SK-N-SH (cell line): ENCODE measurements around the gene PRKN. TPM values are rescaled to one million over a fixed set of nuclear protein-coding genes. Genes with fewer than 3 reads are reported as not detected.

Source experiments
- CTCF ChIA-PET: fragments of 300-600, 350-600 bp; formaldehyde crosslinking; extraction: SDS; loops from one replicate; lab custom pipeline; 2021; lab: Yijun Ruan, JAX
- POLR2A ChIA-PET: fragments of 350-600 bp; sonication (Branson Sonifier 250); formaldehyde crosslinking; extraction: SDS; loops from one replicate; lab custom pipeline; 2020; ENCODE audit warnings: antibody characterized with exemption, inconsistent platforms; lab: Yijun Ruan, JAX
- DNase-seq: peaks from one replicate; pipeline ENCODE4 v3.0.0; 2012
- H2AFZ ChIP-seq: fragments of 200-600 bp; sonication (generic); 2 replicates; pipeline ENCODE4 v1.8.1; 2016; ENCODE audit warnings: antibody characterized with exemption, mild to moderate bottlenecking, low read depth
- H3F3A ChIP-seq: fragments of 200-600 bp; sonication (generic); replicated peaks from 2 replicates; pipeline ENCODE3; 2016; ENCODE audit warnings: antibody characterized with exemption, mild to moderate bottlenecking; ENCODE audit not compliant: insufficient read depth
- H3K27ac ChIP-seq, 2 experiments: fragments of 200-500 bp in 1 of 2; fragments of 200-600 bp in 1 of 2; sonication (Bioruptor generic) in 1 of 2; sonication (generic), shearing (Covaris generic) in 1 of 2; 2 replicates each; pipeline versions ENCODE4 v1.5.1 to v1.6.1; 2014 to 2016; ENCODE audit warnings: low read depth in 2 of 2, inconsistent platforms in 1 of 2, low read length in 1 of 2, mild to moderate bottlenecking in 1 of 2, mixed read lengths in 1 of 2
- H3K27me3 ChIP-seq: fragments of 200-600 bp; sonication (generic), shearing (Covaris generic); 2 replicates; pipeline ENCODE4 v1.6.1; 2016; ENCODE audit warnings: mixed run types; ENCODE audit not compliant: insufficient read depth
- H3K36me3 ChIP-seq, 2 experiments: fragments of 200-500 bp in 1 of 2; fragments of 200-600 bp in 1 of 2; sonication (Bioruptor generic) in 1 of 2; sonication (generic) in 1 of 2; replicated peaks in 1 of 2; 2 replicates each; pipeline versions ENCODE3 to v1.5.1; 2014 to 2016; ENCODE audit warnings: low read length in 1 of 2, mild to moderate bottlenecking in 1 of 2; ENCODE audit not compliant: insufficient read depth in 2 of 2, control insufficient read depth in 1 of 2
- H3K4me1 ChIP-seq, 2 experiments: fragments of 200-500 bp in 1 of 2; fragments of 200-600 bp in 1 of 2; sonication (Bioruptor generic) in 1 of 2; sonication (generic), shearing (Covaris generic) in 1 of 2; 2 replicates each; pipeline versions ENCODE4 v1.5.1 to v1.6.1; 2014 to 2016; ENCODE audit warnings: low read depth in 1 of 2, low read length in 1 of 2, mixed run types in 1 of 2; ENCODE audit not compliant: insufficient read depth in 2 of 2, control insufficient read depth in 1 of 2
- H3K4me2 ChIP-seq: fragments of 200-600 bp; sonication (generic), shearing (Covaris generic); 2 replicates; pipeline ENCODE4 v1.6.1; 2017; ENCODE audit warnings: mixed run types
- H3K4me3 ChIP-seq, 2 experiments: fragments of 200-500 bp in 1 of 2; fragments of 200-600 bp in 1 of 2; sonication (Bioruptor generic) in 1 of 2; sonication (generic), shearing (Covaris generic) in 1 of 2; 2 replicates each; pipeline versions ENCODE4 v1.5.1 to v1.8.1; 2014 to 2016; ENCODE audit warnings: low read depth in 2 of 2, inconsistent platforms in 1 of 2, low read length in 1 of 2, mild to moderate bottlenecking in 1 of 2, mixed read lengths in 1 of 2, moderate library complexity in 1 of 2
- H3K79me2 ChIP-seq: fragments of 200-600 bp; sonication (generic); 2 replicates; pipeline ENCODE4 v1.8.1; 2017; ENCODE audit warnings: mild to moderate bottlenecking; ENCODE audit not compliant: insufficient read depth
- H3K9ac ChIP-seq: fragments of 200-600 bp; sonication (generic); 2 replicates; pipeline ENCODE4 v1.6.1; 2017; ENCODE audit warnings: mixed run types
- H3K9me2 ChIP-seq: fragments of 200-600 bp; sonication (generic); 2 replicates; pipeline ENCODE4 v1.6.1; 2017; ENCODE audit warnings: mixed run types
- H3K9me3 ChIP-seq: fragments of 200-600 bp; sonication (generic); 2 replicates; pipeline ENCODE4 v1.6.1; 2017; ENCODE audit warnings: mixed run types, mild to moderate bottlenecking, moderate library complexity
- H4K20me1 ChIP-seq: fragments of 200-600 bp; sonication (generic); 2 replicates; pipeline ENCODE4 v1.6.1; 2017; ENCODE audit warnings: mild to moderate bottlenecking, mixed run types; ENCODE audit not compliant: insufficient read depth
- CHD2 ChIP-seq: fragments of 150-350 bp; IDR thresholded peaks from 2 replicates; pipeline ENCODE4 v1.6.1; 2018; ENCODE audit warnings: low read length; ENCODE audit not compliant: partially characterized antibody
- EP300 ChIP-seq, 2 experiments: IDR thresholded peaks; 2 replicates each; pipeline versions ENCODE4 v1.4.0 to v1.6.1; 2012; ENCODE audit warnings: borderline replicate concordance in 1 of 2, low read depth in 1 of 2, low read length in 1 of 2
- EZH2phosphoT487 ChIP-seq: fragments of 200-600 bp; sonication (generic); IDR thresholded peaks from 2 replicates; pipeline ENCODE4 v1.6.1; 2017; ENCODE audit warnings: low read depth, mixed run types, mild to moderate bottlenecking, antibody characterized with exemption, moderate library complexity, borderline replicate concordance
- FOXM1 ChIP-seq: IDR thresholded peaks from 2 replicates; pipeline ENCODE4 v1.4.0; 2012; ENCODE audit warnings: low read depth, mild to moderate bottlenecking
- GABPA ChIP-seq: IDR thresholded peaks from 2 replicates; pipeline ENCODE4 v1.4.0; 2012; ENCODE audit warnings: low read depth, mild to moderate bottlenecking
- JUND ChIP-seq: IDR thresholded peaks from 2 replicates; pipeline ENCODE4 v1.4.0; 2012
- MEF2A ChIP-seq: IDR thresholded peaks from 2 replicates; pipeline ENCODE4 v1.4.0; 2012; ENCODE audit warnings: low read depth, borderline replicate concordance
- MXI1 ChIP-seq: IDR thresholded peaks from 2 replicates; pipeline ENCODE4 v1.6.1; 2012; ENCODE audit warnings: mild to moderate bottlenecking, low read depth, low read length, improper control_type of control experiment
- RAD21 ChIP-seq: IDR thresholded peaks from 2 replicates; pipeline ENCODE4 v1.6.1; 2012; ENCODE audit warnings: mild to moderate bottlenecking, low read length
- RCOR1 ChIP-seq: fragments of 150-350 bp; IDR thresholded peaks from 2 replicates; pipeline ENCODE4 v1.6.1; 2017; ENCODE audit warnings: antibody characterized with exemption, low read length
- RFX5 ChIP-seq: IDR thresholded peaks from 2 replicates; pipeline ENCODE4 v1.6.1; 2012; ENCODE audit warnings: mild to moderate bottlenecking, improper control_type of control experiment, low read length
- RXRA ChIP-seq: IDR thresholded peaks from 2 replicates; pipeline ENCODE4 v1.4.0; 2012; ENCODE audit warnings: low read depth, mild to moderate bottlenecking, borderline replicate concordance
- SMC3 ChIP-seq: IDR thresholded peaks from 2 replicates; pipeline ENCODE4 v1.6.1; 2012; ENCODE audit warnings: low read depth, low read length, improper control_type of control experiment
- TAF1 ChIP-seq: IDR thresholded peaks from 2 replicates; pipeline ENCODE4 v1.6.1; 2012; ENCODE audit warnings: low read depth, mild to moderate bottlenecking, low read length, moderate library complexity, borderline replicate concordance
- TCF12 ChIP-seq: IDR thresholded peaks from 2 replicates; pipeline ENCODE4 v1.4.0; 2012
- TEAD4 ChIP-seq: IDR thresholded peaks from 2 replicates; pipeline ENCODE4 v1.4.0; 2012; ENCODE audit warnings: mild to moderate bottlenecking, borderline replicate concordance; ENCODE audit not compliant: insufficient read depth
- YY1 ChIP-seq: IDR thresholded peaks from 2 replicates; pipeline ENCODE4 v1.4.0; 2012; ENCODE audit warnings: low read depth, mild to moderate bottlenecking
- WGBS: methylation state at CpG from one replicate; pipeline ENCODE4 v1.1.6; 2017; ENCODE audit warnings: low lambda C conversion rate; 5-methylcytosine and 5-hydroxymethylcytosine counted together
- polyA plus RNA-seq, 3 experiments: library from polyadenylated mRNA; depleted of rRNA; stranded (reverse); fragments of >200 nt; gene quantifications; 2 replicates each; pipeline ENCODE4 v1.2.3, GENCODE V29; 2012
- TF ChIP-seq, protein P1 (sequence below): fragments of 150-350 bp; IDR thresholded peaks from 2 replicates; pipeline ENCODE4 v1.6.1; 2017; ENCODE audit warnings: antibody characterized with exemption, low read length, low read depth, borderline replicate concordance
- TF ChIP-seq, protein P2 (sequence below): fragments of 150-350 bp; IDR thresholded peaks from 2 replicates; pipeline ENCODE4 v1.6.1; 2016; ENCODE audit warnings: mild to moderate bottlenecking, low read depth, low read length
- TF ChIP-seq, protein P3 (sequence below): IDR thresholded peaks from 2 replicates; pipeline ENCODE4 v1.6.1; 2012; ENCODE audit warnings: mild to moderate bottlenecking, low read depth, low read length, moderate library complexity
- TF ChIP-seq, protein P4 (sequence below): fragments of 200-600 bp; sonication (generic); IDR thresholded peaks from 2 replicates; pipeline ENCODE4 v1.6.1; 2017; ENCODE audit warnings: antibody characterized with exemption, mild to moderate bottlenecking, moderate library complexity

The PRKN gene
- polyA plus RNA-seq, 1 of the 3 experiments (the other 2 are of a cell fraction) = 0.76 TPM

DNA sequence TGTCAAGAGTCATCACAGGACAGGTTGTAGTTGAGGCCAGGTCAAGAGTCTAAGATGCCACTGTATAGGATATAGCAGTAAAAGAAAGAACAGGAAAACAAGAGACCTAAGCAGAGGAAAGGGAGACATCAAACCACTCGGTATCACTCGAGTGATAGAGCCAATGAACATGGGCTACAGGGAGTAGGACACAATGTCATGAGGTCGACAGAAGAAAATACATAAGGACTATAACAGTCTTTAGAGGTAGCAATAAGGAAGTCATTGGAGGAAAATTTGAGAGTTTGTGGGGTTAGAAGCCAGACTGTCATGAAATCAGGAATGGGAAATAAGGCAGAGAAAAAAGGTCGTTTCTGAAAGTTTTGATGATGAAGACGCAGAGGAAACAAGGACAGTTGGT, 99.7 kb downstream of the PRKN start:
- Histone ChIP-seq H3K4me2 (no peak overlapping the region), H3K9me2 (no peaks in the 10 kb centered on the region), H4K20me1 (no peaks in the 10 kb centered on the region), H3K79me2 (no peaks in the 10 kb centered on the region), H3K4me3 (no peak overlapping the region), H3K27me3 (no peaks in the 10 kb centered on the region), H3K4me1 (no peaks in the 10 kb centered on the region), H3K9ac (no peak overlapping the region), H3K27ac (no peak overlapping the region)
- no peak for DNase-seq
- CTCF ChIA-PET = no interaction called here
- 52% methylated on average over 5 of the region's 5 CpGs for WGBS
- TF ChIP-seq, protein P1, sequence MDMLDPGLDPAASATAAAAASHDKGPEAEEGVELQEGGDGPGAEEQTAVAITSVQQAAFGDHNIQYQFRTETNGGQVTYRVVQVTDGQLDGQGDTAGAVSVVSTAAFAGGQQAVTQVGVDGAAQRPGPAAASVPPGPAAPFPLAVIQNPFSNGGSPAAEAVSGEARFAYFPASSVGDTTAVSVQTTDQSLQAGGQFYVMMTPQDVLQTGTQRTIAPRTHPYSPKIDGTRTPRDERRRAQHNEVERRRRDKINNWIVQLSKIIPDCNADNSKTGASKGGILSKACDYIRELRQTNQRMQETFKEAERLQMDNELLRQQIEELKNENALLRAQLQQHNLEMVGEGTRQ = no peak
- TF ChIP-seq YY1 (no peak), CHD2 (no peak), FOXM1 (no peak), TCF12 (no peak), RFX5 (no peak), MXI1 (no peak), SMC3 (no peak), JUND (no peak), EZH2phosphoT487 (no peak)
- TF ChIP-seq, protein P2, sequence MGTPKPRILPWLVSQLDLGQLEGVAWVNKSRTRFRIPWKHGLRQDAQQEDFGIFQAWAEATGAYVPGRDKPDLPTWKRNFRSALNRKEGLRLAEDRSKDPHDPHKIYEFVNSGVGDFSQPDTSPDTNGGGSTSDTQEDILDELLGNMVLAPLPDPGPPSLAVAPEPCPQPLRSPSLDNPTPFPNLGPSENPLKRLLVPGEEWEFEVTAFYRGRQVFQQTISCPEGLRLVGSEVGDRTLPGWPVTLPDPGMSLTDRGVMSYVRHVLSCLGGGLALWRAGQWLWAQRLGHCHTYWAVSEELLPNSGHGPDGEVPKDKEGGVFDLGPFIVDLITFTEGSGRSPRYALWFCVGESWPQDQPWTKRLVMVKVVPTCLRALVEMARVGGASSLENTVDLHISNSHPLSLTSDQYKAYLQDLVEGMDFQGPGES = no peak
- TF ChIP-seq, all 33 proteins: peak for 0
- Histone ChIP-seq H3F3A (no peaks in the 10 kb centered on the region), H2AFZ (no peak overlapping the region), H3K9me3 (no peaks in the 10 kb centered on the region; the same call in 1 of the 2 replicates), H3K36me3 (no peaks in the 10 kb centered on the region)
- POLR2A ChIA-PET = no interaction called here

DNA sequence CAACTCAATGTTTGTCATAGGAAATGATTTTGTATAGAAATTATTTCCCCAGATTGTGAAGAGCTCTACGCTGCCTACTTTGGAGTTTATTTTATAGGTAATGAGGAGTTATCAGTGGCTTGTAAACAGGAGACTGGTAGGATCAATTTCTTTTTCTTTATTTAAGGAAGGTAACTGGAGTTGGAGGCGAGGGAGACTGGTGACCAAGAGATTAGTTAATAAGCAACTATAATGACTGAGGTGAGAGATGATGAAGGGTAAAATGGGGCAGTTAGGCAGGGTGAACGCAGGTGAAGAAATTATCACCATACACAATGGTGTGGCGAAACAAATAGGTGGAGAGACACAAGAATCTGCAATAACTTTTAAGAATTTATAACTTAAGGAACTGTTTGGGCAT, 100.2 kb downstream of the PRKN start:
- Histone ChIP-seq H3K4me3 (no peak overlapping the region), H3K79me2 (no peaks in the 10 kb centered on the region), H3K4me1 (no peaks in the 10 kb centered on the region), H3K27me3 (no peaks in the 10 kb centered on the region), H3K27ac (no peak overlapping the region), H3F3A (no peaks in the 10 kb centered on the region), H3K9me2 (no peaks in the 10 kb centered on the region), H3K4me2 (no peak overlapping the region), H3K36me3 (no peaks in the 10 kb centered on the region), H3K9me3 (no peaks in the 10 kb centered on the region), H2AFZ (no peak overlapping the region), H4K20me1 (no peaks in the 10 kb centered on the region), H3K9ac (no peak overlapping the region)
- ChIA-PET POLR2A (no interaction called here), CTCF (no interaction called here)
- no peak for DNase-seq
- 41% methylated on average over 4 of the region's 4 CpGs for WGBS
- TF ChIP-seq TCF12 (no peak), MXI1 (no peak), SMC3 (no peak), YY1 (no peak), GABPA (no peak), RAD21 (no peak), RXRA (no peak), TAF1 (no peak), JUND (no peak), TEAD4 (no peak), EP300 (IDR thresholded peaks at IDR 0.05; ENCODE audit: borderline replicate concordance in 1 of 2, low read depth in 1 of 2, low read length in 1 of 2) (no peak), RFX5 (no peak), RCOR1 (no peak), EZH2phosphoT487 (no peak), CHD2 (no peak), MEF2A (no peak)
- TF ChIP-seq, protein P3, sequence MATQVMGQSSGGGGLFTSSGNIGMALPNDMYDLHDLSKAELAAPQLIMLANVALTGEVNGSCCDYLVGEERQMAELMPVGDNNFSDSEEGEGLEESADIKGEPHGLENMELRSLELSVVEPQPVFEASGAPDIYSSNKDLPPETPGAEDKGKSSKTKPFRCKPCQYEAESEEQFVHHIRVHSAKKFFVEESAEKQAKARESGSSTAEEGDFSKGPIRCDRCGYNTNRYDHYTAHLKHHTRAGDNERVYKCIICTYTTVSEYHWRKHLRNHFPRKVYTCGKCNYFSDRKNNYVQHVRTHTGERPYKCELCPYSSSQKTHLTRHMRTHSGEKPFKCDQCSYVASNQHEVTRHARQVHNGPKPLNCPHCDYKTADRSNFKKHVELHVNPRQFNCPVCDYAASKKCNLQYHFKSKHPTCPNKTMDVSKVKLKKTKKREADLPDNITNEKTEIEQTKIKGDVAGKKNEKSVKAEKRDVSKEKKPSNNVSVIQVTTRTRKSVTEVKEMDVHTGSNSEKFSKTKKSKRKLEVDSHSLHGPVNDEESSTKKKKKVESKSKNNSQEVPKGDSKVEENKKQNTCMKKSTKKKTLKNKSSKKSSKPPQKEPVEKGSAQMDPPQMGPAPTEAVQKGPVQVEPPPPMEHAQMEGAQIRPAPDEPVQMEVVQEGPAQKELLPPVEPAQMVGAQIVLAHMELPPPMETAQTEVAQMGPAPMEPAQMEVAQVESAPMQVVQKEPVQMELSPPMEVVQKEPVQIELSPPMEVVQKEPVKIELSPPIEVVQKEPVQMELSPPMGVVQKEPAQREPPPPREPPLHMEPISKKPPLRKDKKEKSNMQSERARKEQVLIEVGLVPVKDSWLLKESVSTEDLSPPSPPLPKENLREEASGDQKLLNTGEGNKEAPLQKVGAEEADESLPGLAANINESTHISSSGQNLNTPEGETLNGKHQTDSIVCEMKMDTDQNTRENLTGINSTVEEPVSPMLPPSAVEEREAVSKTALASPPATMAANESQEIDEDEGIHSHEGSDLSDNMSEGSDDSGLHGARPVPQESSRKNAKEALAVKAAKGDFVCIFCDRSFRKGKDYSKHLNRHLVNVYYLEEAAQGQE = no peak
- TF ChIP-seq, protein P4, sequence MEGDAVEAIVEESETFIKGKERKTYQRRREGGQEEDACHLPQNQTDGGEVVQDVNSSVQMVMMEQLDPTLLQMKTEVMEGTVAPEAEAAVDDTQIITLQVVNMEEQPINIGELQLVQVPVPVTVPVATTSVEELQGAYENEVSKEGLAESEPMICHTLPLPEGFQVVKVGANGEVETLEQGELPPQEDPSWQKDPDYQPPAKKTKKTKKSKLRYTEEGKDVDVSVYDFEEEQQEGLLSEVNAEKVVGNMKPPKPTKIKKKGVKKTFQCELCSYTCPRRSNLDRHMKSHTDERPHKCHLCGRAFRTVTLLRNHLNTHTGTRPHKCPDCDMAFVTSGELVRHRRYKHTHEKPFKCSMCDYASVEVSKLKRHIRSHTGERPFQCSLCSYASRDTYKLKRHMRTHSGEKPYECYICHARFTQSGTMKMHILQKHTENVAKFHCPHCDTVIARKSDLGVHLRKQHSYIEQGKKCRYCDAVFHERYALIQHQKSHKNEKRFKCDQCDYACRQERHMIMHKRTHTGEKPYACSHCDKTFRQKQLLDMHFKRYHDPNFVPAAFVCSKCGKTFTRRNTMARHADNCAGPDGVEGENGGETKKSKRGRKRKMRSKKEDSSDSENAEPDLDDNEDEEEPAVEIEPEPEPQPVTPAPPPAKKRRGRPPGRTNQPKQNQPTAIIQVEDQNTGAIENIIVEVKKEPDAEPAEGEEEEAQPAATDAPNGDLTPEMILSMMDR = no peak
